Left ventricle myocardium inferior (tissue), 1 donor: ENCODE data around the gene AGPAT2. TPM values are rescaled to one million over a fixed set of nuclear protein-coding genes. Genes with fewer than 3 reads are reported as not detected.

Experiments used
- DNase-seq: peaks from one replicate; pipeline ENCODE4 v3.0.0-alpha.2; 2020
- H3K27ac ChIP-seq: fragments of 200-600 bp; replicated peaks from 2 replicates; pipeline ENCODE4 v1.8.0; 2021
- H3K27me3 ChIP-seq: fragments of 200-600 bp; 2 replicates; pipeline ENCODE4 v1.8.0; 2021; ENCODE audit warnings: low read depth
- H3K36me3 ChIP-seq: fragments of 200-600 bp; 2 replicates; pipeline ENCODE4 v1.8.0; 2021
- H3K4me1 ChIP-seq: fragments of 200-600 bp; 2 replicates; pipeline ENCODE4 v1.8.0; 2021
- H3K4me3 ChIP-seq: fragments of 200-600 bp; 2 replicates; pipeline ENCODE4 v1.8.0; 2021; ENCODE audit warnings: mild to moderate bottlenecking, moderate library complexity
- H3K9me3 ChIP-seq: fragments of 200-600 bp; replicated peaks from 2 replicates; pipeline ENCODE4 v1.8.0; 2021
- intact Hi-C: fragments of 100-400 bp; cut with micrococcal nuclease; formaldehyde crosslinking; loops from one replicate; pipeline ENCODE4 v1.11.0; 2022
- total RNA-seq: library from RNA; stranded (reverse); fragmentation: NEBNext Ultra II Directional; extraction: Animal tissue kit (Norgen Biotek cat#: 25700); gene quantifications from one replicate; pipeline ENCODE4 v1.2.1, GENCODE V29; 2021
- TF ChIP-seq, protein P1 (sequence below): fragments of 200-600 bp; IDR thresholded peaks from 2 replicates; pipeline ENCODE4 v1.8.0; 2021; ENCODE audit warnings: antibody characterized with exemption, mild to moderate bottlenecking, borderline replicate concordance
- donor health status: DM: no; HTN: yes; CAD: no; lungs with severe emphysema.

The AGPAT2 gene
- total RNA-seq, 1 donor from 2014 or later, result 48.8 TPM

DNA sequence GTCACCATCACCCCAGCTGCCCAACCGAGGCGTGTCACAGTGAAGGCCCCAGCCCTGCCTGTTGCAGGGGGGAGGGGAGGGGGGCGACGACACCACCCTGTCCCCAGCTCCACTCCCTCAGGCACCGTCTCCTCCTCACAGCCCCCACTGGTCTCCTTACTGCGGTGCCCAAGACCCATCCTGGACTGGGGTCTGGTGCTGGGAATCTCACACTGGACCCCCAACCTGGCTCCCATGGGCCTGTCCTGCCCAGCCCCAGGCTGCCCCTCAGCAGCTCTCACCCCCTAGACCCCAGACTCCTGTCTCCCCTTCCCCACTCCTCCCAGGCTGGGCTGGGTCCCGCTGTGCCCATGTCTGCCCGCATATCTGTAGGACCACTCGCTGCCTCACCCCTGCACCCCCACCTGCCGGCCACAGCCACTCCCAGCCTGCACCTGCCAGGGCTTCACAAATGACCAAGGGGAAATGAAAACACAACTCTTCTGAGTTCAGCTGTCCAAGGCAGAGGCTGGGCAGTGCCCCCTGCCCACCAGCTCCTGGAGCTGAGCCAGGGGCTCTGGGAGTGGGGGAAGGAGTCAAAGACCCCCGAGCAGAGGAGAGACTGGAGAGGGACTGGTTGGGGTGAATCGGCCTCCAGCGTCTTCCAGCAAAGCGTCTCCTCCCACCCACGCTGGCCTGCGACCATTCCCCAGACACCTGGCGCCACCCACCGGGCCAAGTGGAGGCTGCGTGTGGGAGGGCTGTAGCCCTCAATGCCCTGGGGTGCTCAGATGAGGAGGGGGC lies 57.2 kb downstream of the AGPAT2 start:
- DNase-seq, result peak; percentile 54
- TF ChIP-seq, protein P1, sequence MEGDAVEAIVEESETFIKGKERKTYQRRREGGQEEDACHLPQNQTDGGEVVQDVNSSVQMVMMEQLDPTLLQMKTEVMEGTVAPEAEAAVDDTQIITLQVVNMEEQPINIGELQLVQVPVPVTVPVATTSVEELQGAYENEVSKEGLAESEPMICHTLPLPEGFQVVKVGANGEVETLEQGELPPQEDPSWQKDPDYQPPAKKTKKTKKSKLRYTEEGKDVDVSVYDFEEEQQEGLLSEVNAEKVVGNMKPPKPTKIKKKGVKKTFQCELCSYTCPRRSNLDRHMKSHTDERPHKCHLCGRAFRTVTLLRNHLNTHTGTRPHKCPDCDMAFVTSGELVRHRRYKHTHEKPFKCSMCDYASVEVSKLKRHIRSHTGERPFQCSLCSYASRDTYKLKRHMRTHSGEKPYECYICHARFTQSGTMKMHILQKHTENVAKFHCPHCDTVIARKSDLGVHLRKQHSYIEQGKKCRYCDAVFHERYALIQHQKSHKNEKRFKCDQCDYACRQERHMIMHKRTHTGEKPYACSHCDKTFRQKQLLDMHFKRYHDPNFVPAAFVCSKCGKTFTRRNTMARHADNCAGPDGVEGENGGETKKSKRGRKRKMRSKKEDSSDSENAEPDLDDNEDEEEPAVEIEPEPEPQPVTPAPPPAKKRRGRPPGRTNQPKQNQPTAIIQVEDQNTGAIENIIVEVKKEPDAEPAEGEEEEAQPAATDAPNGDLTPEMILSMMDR, result peak; percentile 60
- Histone ChIP-seq H3K9me3 (no peaks in the 10 kb centered on the region), H3K27ac (no peak overlapping the region), H3K4me1 (peaks cover 41% of the 10 kb centered on the region), H3K36me3 (no peaks in the 10 kb centered on the region), H3K4me3 (no peak overlapping the region), H3K27me3 (peaks cover 12% of the 10 kb centered on the region)
- intact Hi-C loops, result loop anchor here (5.0 kb wide), 1 partner anchor 143 kb away; no protein-coding TSS in a partner anchor

DNA sequence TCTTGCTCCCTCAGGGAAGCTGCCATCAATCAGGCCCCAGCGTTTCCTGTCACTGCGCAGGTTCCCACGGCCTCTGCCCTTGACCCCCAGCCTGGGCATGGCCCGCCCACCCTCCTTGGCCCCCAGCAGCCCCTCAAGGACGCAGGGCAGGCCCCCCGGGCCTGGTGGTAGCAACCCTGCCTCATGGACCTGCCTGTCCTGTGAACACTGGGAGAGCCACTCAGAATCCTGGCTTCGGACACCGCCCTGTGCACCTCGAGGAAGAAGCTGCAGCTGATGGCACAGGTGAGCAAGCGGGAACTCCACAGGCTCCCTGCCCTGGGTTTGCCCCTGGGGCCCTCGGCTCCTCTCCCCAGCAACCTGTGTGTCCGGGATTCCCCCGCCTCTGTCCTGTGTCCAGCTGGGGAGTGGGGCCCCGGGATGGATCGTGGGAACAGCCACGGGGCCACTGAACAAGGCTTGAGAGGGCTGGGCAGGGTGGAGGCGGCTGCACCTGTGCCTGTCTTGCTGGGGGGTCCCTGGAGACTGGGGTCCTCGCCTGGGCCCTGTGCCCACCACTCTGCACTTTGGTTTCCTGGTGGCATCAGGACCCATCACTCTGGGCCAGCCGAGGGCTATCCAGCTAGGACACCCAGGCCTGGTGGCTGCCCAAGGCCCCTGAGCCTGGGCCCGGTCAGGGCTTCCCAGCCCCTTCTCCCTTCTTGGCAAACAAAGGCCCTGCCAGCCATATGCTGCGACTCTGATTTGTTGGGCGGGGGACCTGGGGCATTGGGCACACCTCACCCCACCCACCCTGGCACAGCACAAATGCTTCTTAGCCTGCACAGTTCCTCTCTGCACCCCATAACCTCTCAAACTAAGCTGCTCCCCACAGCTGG lies 58.0 kb downstream of the AGPAT2 start:
- Histone ChIP-seq H3K27ac (no peak overlapping the region), H3K27me3 (peaks cover 12% of the 10 kb centered on the region), H3K36me3 (no peaks in the 10 kb centered on the region), H3K9me3 (no peaks in the 10 kb centered on the region), H3K4me3 (no peak overlapping the region), H3K4me1 (peaks cover 49% of the 10 kb centered on the region)
- TF ChIP-seq, protein P1, result no peak
- DNase-seq, result no peak
- intact Hi-C loops, result no loop called here

DNA sequence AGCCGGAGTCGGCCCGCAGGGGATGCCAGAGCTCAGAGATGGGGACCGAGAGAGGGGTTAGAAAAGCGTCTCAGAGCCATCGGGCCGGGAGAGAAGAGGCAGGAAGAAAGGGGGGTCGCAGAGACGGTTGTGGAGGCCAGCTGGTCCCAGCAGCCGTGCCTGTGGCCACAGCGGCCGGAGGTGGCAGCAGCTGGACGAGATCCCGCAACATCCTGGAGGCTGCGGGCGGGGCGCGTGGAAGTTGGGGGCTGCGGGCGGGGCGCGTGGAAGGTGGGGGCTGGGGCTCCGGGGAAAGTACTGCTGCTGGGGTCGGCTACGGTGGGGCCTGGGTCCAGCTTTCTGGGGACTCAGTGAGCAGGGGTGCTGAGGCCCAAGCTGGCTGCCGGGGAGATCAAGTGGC lies 59.0 kb downstream of the AGPAT2 start:
- H3K4me1 ChIP-seq, result peaks cover 59% of the 10 kb centered on the region
- H3K27ac ChIP-seq, result no peak overlapping the region
- H3K4me3 ChIP-seq, result no peak overlapping the region
- H3K36me3 ChIP-seq, result no peaks in the 10 kb centered on the region
- TF ChIP-seq, protein P1, result no peak
- no peak for DNase-seq
- intact Hi-C loops, result no loop called here
- H3K9me3 ChIP-seq, result no peaks in the 10 kb centered on the region
- H3K27me3 ChIP-seq, result peaks cover 6% of the 10 kb centered on the region

DNA sequence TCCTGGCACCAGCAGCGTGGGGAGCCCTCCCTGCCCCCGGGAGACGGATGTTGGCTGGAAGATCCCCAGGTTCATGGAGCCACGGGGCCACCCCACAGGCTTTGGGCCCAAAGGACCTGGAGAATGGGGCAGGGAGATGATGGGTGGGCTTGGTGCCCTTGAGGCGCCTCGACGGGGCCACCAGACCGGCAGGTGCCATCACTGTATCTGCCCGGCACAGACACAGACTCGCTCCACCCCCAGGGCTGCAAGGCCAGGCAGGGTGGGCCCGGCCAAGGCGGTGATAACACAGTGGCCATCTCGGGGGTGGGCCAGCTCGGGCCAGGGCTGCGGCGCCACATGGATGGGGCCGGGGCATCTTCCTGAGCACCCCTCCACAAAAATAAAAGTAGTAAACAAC lies 59.6 kb downstream of the AGPAT2 start:
- no peak for DNase-seq
- intact Hi-C loops, result no loop called here

More for the DNA sequence above, 59.6 kb downstream of the AGPAT2 start:
- Histone ChIP-seq H3K27me3 (peaks cover 5% of the 10 kb centered on the region), H3K4me1 (peaks cover 64% of the 10 kb centered on the region), H3K27ac (no peak overlapping the region), H3K36me3 (no peaks in the 10 kb centered on the region), H3K4me3 (no peak overlapping the region), H3K9me3 (no peaks in the 10 kb centered on the region)
- TF ChIP-seq, protein P1, result no peak
